MM.1S (cell line): ENCODE results near the gene ATP7A.

Experiments used
- DNase-seq: peaks from one replicate; pipeline ENCODE4 v3.0.0-alpha.2; 2015
- H2AFZ ChIP-seq: fragments of 300-600 bp; sonication (generic); 2 replicates; pipeline ENCODE4 v1.6.0; 2016; ENCODE audit warnings: antibody characterized with exemption, low read length
- H3F3A ChIP-seq: fragments of 300-600 bp; sonication (generic); 2 replicates; pipeline ENCODE4 v1.6.1; 2016; ENCODE audit warnings: mild to moderate bottlenecking, antibody characterized with exemption, low read length, moderate library complexity, mixed read lengths; ENCODE audit not compliant: insufficient read depth
- H3K27ac ChIP-seq: fragments of 300-600 bp; sonication (generic); 2 replicates; pipeline ENCODE4 v1.5.1; 2016; ENCODE audit warnings: mild to moderate bottlenecking, low read length
- H3K27me3 ChIP-seq: fragments of 300-600 bp; sonication (generic); replicated peaks from 2 replicates; pipeline ENCODE4 v1.6.0; 2016; ENCODE audit warnings: low read length; ENCODE audit not compliant: insufficient read depth
- H3K36me3 ChIP-seq: fragments of 300-600 bp; sonication (generic); replicated peaks from 2 replicates; pipeline ENCODE4 v1.6.1; 2016; ENCODE audit warnings: mild to moderate bottlenecking, low read length, mixed read lengths; ENCODE audit not compliant: insufficient read depth
- H3K4me1 ChIP-seq: fragments of 300-600 bp; sonication (generic); 2 replicates; pipeline ENCODE4 v1.6.1; 2016; ENCODE audit warnings: low read length, mixed read lengths
- H3K4me2 ChIP-seq: fragments of 300-600 bp; sonication (generic); 2 replicates; pipeline ENCODE4 v1.6.0; 2016; ENCODE audit warnings: low read depth, low read length
- H3K4me3 ChIP-seq: fragments of 300-600 bp; sonication (generic); 2 replicates; pipeline ENCODE4 v1.5.1; 2016; ENCODE audit warnings: low read length, mixed read lengths
- H3K79me2 ChIP-seq: fragments of 300-600 bp; sonication (generic); 2 replicates; pipeline ENCODE4 v1.6.1; 2016; ENCODE audit warnings: mixed run types, low read length, mixed read lengths
- H3K9ac ChIP-seq: fragments of 300-600 bp; sonication (generic); 2 replicates; pipeline ENCODE4 v1.6.1; 2016; ENCODE audit warnings: low read length, mixed read lengths
- H3K9me2 ChIP-seq: fragments of 300-600 bp; sonication (generic); replicated peaks from 2 replicates; pipeline ENCODE4 v1.6.1; 2016; ENCODE audit warnings: mild to moderate bottlenecking, low read length, mixed read lengths; ENCODE audit not compliant: insufficient read depth
- H3K9me3 ChIP-seq: fragments of 300-600 bp; sonication (generic); replicated peaks from 2 replicates; pipeline ENCODE4 v1.6.1; 2016; ENCODE audit warnings: mild to moderate bottlenecking, low read length, mixed read lengths; ENCODE audit not compliant: insufficient read depth
- H4K20me1 ChIP-seq: fragments of 300-600 bp; sonication (generic); 2 replicates; pipeline ENCODE4 v1.6.1; 2016; ENCODE audit warnings: mild to moderate bottlenecking, low read length, moderate library complexity, mixed read lengths; ENCODE audit not compliant: insufficient read depth
- CTCF ChIP-seq: fragments of 300-600 bp; sonication (generic); IDR thresholded peaks from 2 replicates; pipeline ENCODE4 v1.5.1; 2016; ENCODE audit warnings: antibody characterized with exemption, low read length, mixed read lengths
- EZH2 ChIP-seq: fragments of 300-600 bp; sonication (generic); optimal IDR thresholded peaks from 2 replicates; pipeline ENCODE3; 2017; ENCODE audit warnings: low read depth, mild to moderate bottlenecking, antibody characterized with exemption, low read length, mixed read lengths
- EZH2phosphoT487 ChIP-seq: fragments of 300-600 bp; sonication (generic); IDR thresholded peaks from 2 replicates; pipeline ENCODE4 v1.6.1; 2018; ENCODE audit warnings: antibody characterized with exemption, low read length

ATP7A gene

GRCh38 chrX:77893713-77894112 is 16.8 kb upstream of the ATP7A start:
- H3K4me3 ChIP-seq = peak overlapping the region; percentile 78
- H3K27me3 ChIP-seq = no peaks in the 10 kb centered on the region
- DNase-seq = no peak
- no peak overlapping the region for H2AFZ ChIP-seq
- H4K20me1 ChIP-seq = no peaks in the 10 kb centered on the region
- no peak overlapping the region for H3K27ac ChIP-seq
- peak overlapping the region; percentile 72 for H3K4me2 ChIP-seq
- H3K9me2 ChIP-seq = no peaks in the 10 kb centered on the region
- no peaks in the 10 kb centered on the region for H3K36me3 ChIP-seq
- peak overlapping the region; percentile 79; the same call in 1 of the 2 replicates for H3K9ac ChIP-seq
- no peaks in the 10 kb centered on the region for H3K9me3 ChIP-seq
- no peak for TF ChIP-seq EZH2
- TF ChIP-seq EZH2phosphoT487 = no peak
- TF ChIP-seq CTCF = no peak
- H3F3A ChIP-seq = no peaks in the 10 kb centered on the region
- no peaks in the 10 kb centered on the region for H3K4me1 ChIP-seq
- peaks cover 54% of the 10 kb centered on the region for H3K79me2 ChIP-seq

- H3K9ac ChIP-seq = peak within 1 kb of the TSS; percentile 97
- H3K9me2 ChIP-seq = no peaks in the 10 kb centered on the region
- no peaks in the 10 kb centered on the region for H3K4me1 ChIP-seq
- no peaks in the 10 kb centered on the region for H3K36me3 ChIP-seq
- peak within 1 kb of the TSS; percentile 69 for H2AFZ ChIP-seq
- no peaks in the 10 kb centered on the region for H3F3A ChIP-seq
- peak; percentile 97 for DNase-seq
- H3K9me3 ChIP-seq = no peaks in the 10 kb centered on the region
- TF ChIP-seq EZH2phosphoT487 = no peak
- TF ChIP-seq CTCF = no peak
- no peak for TF ChIP-seq EZH2
- H4K20me1 ChIP-seq = no peaks in the 10 kb centered on the region
- peak within 1 kb of the TSS; percentile 78 for H3K4me3 ChIP-seq
- H3K27ac ChIP-seq = peak within 1 kb of the TSS; percentile 96
- peak within 1 kb of the TSS; percentile 72 for H3K4me2 ChIP-seq
- peaks cover 57% of the 10 kb centered on the region for H3K79me2 ChIP-seq
- H3K27me3 ChIP-seq = no peaks in the 10 kb centered on the region
These were observed 15.3 kb upstream of the ATP7A start, which contains the start of gene MAGT1 for GRCh38 chrX:77894921-77895886. Gene MAGT1, minus strand, starts transcription at chrX:77895435. Its CDS starts 25 bp downstream, at chrX:77895410.

DNA sequence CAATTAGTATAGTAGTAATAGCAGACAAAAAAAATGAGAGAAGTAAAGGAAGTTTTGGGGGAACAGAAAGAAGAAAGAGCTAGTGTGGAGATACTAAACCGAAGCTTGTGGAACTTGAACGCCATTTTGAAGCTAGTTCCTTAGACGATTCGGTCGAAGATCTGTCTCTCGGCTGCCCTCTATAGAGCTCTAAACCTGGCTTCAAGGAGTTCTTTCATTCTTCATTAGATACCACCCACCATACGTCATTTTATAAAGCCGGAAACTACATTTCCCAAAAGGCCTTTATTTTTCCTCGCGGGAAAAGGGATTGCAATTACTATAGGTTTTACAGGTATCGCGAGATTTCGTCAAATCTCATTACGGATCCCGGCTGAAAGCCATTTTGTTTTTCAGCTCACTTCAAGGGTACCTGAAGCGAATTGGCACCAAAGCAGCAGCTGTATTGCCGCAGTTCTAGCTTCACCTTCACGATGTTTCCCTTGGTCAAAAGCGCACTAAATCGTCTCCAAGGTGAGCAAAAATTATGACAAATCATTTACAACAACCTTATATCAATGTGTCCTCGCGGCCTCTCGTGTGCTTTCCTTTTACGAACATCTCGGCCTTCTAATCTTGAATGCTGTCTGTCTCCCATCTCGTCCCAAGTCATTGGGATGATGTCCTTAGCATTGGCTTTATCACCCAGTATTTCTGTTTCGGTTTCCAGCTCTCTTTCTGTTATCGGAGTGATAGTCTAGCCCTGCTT is 11.2 kb upstream of the ATP7A start, which contains the start of gene COX7B:
Gene COX7B (plus strand): TSS at position 388 of the 748 bp plus-strand sequence. CDS start 86 bp downstream, at position 474.
- Histone ChIP-seq H3K79me2 (peaks cover 51% of the 10 kb centered on the region), H3K36me3 (0 out of 2 replicates have a peak, but pooled peaks cover 5% of the 10 kb centered on the region), H3K27ac (peak within 1 kb of the TSS; percentile 93), H3F3A (no peaks in the 10 kb centered on the region), H3K27me3 (no peaks in the 10 kb centered on the region), H4K20me1 (no peaks in the 10 kb centered on the region), H3K4me1 (no peaks in the 10 kb centered on the region), H3K4me2 (peak within 1 kb of the TSS; percentile 63), H3K4me3 (peak within 1 kb of the TSS; percentile 85), H3K9ac (peak within 1 kb of the TSS; percentile 83), H2AFZ (0 out of 2 replicates have a peak within 1 kb of the TSS, but pooled peaks have one; percentile 67), H3K9me3 (no peaks in the 10 kb centered on the region), H3K9me2 (no peaks in the 10 kb centered on the region)
- TF ChIP-seq CTCF = peak; percentile 44
- TF ChIP-seq EZH2 = no peak
- no peak for TF ChIP-seq EZH2phosphoT487
- DNase-seq = peak; percentile 97
